ENCODE results near the gene NDUFAF2.

- TF ChIP-seq CTCF (IDR thresholded peaks at IDR 0.05) = no peak
- no peak for TF ChIP-seq POLR2A (IDR thresholded peaks at IDR 0.05)
These were observed 47.9 kb downstream of the NDUFAF2 start for GRCh38 chr5:60992871-60993270.

All from uterus (tissue), 2 donors.